ENCODE data around the gene HDAC7.

The HDAC7 gene

GRCh38 chr12:47791351-47791746 lies 28.4 kb downstream of the HDAC7 start:
- no peak for DNase-seq

GRCh38 chr12:47790676-47791350 lies 28.9 kb downstream of the HDAC7 start:
- no peak for DNase-seq

- DNase-seq = no peak
Observed at GRCh38 chr12:47789712-47790489, 29.8 kb downstream of the HDAC7 start.

- DNase-seq = no peak
Observed at GRCh38 chr12:47789141-47789540, 30.6 kb downstream of the HDAC7 start.

DNA sequence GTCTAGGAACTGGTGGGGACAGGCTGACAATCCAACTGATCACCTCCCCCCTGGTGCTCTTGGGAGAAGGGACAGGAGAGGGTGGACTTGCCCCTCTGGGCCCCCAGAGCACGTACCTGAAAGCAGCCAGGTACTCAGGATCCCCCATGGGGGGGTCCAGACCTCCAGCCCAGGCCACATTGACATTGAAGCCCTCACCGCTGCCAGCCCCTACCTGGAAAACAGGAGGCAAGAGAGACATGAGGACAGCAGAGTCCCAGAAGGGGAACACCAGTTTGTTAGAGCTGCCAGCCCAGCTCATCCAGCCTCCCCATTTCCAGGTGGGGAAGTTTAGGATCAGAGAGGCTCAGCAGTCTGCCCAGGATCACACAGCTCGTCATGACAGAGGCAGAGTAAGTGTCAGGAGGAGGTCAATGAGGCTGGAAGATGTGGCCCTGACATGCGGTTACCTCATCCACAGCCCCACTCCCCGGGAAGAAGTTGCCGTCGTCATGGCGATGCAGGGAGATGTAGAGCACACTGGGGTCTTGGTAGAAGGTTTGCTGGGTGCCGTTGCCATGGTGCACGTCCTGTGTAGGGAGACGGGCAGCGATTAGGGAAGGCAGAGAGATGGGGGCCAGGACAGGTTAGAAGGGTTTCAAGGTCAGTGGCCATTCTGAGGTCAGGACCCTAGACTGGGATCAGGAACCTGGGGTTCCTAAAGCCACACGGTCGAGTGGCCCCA lies 31.9 kb downstream of the HDAC7 start:
- DNase-seq = no peak

DNA sequence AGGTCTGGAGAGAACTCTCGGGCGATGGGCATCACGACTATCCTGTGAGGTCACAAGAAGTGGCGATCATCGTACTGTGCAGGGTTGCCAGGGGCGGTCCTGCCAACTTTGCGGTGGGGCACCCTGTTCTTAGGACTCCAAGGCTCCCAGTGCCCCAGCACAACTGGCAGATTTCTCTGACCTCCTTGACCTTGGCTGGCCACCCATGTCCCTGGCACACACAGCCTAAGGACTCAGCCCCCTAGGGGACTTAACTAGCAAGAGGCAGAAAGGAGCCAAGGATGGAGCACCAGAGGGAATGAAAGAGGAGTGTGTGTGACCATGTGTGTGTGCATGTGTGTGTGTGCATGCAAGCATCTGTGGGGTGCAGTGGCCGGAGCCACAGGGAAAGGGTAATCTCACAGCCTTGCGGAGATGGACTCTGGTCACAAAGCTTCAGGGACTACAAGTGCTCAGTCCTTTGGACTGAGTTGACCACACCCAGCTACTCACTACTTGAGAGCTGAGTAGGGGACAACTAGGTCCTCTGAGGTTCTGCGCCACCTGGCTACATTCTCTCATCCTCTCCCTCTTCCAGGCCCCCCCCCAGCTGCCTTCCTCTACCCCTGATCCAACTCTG lies 32.9 kb downstream of the HDAC7 start:
- DNase-seq = no peak

DNA sequence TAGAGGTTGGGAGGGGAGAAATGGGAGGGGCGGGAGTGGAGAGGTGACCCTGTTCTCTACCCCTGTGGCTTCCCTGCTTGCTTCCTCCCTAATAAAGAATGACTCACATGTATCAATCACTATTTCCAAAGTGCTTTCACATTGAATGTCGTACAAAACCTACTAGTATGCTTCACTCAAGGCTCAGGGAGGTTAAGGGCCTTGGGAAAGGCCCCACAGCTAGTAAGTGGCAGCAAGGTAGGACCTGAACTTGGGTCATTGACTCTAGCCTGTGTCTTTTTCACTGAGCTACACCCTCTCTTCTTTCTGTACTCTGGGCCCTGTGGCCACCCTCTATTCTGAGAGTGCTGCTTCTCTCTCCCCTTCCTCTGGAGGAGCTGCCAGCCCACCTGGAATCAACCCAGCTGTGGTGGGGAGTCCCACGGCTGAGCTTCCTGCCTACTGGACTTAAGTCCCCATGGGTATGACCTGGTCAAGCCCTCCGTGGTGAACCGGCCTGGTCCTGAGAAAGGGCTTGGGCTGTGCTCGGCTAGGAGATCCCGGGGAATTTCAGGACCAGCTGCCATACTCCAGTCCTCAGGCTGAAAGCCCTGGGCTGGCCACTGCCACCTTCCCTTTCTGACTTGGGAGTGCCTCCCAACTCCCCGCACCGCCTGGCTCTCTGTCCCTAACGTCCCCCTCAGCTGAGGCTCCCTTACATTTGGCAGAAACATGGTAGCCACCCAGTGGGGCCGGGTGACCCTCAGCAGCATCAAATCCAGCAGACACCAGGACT lies 33.6 kb downstream of the HDAC7 start:
- no peak for DNase-seq

GRCh38 chr12:47785036-47785886 lies 34.4 kb downstream of the HDAC7 start:
- no peak for DNase-seq

DNA sequence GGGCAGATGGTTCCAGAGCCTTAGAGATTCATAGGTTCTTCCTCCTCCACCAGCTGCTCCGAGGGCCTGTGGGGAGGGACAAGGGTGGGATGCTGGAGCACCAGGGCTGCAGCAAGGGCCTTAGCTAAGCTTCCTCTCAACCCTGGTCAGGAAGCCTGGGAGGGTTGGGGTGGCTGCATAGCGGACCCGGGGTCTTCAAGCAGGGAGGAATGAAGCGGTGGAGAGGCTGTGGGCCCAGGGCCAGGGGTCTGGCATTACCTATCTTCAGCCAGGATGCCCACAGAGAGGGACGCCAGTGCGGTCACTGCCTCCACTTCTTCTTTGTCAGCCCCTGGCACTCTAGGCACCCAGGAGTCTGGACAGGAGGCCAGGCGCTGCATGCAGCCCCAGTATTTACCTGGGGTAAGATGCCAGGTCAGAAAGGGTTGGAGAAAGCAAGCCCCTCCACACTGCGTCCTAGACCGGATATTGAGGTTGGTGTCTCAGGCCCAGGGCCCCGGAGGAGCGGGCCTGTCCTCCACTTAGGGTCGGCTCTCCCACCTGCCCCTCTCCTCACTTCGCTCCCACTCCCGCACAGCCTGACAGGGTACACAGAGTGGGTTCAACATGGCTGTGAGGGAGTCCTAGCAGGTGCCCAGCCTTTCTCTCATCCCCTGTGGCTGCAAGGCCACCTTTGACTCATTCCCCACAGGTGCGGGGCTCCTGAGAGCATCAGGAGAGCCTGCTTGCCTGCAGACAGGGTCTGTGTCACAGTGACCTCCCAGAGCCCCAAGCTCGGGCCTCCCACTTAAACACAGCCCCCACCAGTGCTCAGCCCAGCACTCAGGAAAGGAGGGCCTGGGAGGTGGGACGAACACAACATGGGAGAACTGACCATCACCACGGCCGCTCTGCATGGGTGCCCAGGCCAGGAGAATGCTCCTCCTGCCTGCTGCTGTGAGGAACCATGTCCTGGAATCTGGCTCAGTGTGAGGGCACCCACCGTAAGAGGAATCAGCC lies 35.6 kb downstream of the HDAC7 start:
- no peak for DNase-seq

GRCh38 chr12:47783024-47783755 lies 36.5 kb downstream of the HDAC7 start:
- no peak for DNase-seq

- no peak for DNase-seq
Observed at GRCh38 chr12:47782372-47782770, 37.3 kb downstream of the HDAC7 start.

DNA sequence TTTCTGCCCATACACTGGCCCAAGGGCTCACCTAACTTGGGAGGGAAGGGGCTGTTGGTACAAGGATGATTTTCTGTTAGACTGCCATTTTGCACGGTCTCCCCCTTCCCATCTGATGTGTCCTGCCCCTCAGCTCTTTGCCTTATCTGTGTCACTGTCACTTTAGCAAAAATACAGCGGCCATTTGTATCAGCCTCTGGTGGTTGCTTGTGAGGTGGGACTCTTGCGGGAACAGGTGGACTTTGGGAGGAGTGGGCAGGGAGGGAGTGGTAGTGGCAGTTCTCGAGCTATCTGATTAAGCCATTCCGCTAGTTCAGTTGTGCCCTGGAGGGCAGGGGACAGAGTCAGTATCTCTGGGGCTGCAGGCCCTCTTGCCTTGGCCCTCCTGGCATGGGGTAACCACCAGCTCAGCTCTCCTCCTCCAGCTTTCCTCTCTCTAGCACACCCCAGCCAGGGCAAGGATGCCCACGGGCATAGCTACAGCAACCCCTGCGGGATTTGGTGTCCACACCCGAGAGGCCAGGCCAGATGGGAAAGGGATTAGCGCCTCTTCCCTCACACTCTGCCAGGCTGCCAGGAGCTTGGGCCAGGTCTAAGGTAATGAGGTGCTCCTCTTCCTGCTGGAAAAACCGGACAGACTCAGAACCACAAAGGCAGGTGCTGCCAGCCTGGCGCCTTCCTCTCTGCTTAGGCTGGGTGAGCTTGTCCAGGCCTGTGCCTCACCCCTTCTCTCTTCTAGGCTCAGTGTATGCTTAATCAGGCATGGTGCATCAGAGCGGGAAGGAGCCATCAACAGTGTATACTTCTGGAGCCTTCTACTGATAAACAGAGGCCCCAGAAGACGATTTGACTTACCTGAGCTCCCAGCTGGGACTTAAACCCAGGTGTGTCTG lies 38.0 kb downstream of the HDAC7 start:
- DNase-seq = no peak

- no peak for DNase-seq
Observed at GRCh38 chr12:47779943-47780504, 39.7 kb downstream of the HDAC7 start.

GRCh38 chr12:47779301-47779942 lies 40.3 kb downstream of the HDAC7 start:
- no peak for DNase-seq

- no peak for DNase-seq
Observed at GRCh38 chr12:47778881-47779280, 40.8 kb downstream of the HDAC7 start.

DNA sequence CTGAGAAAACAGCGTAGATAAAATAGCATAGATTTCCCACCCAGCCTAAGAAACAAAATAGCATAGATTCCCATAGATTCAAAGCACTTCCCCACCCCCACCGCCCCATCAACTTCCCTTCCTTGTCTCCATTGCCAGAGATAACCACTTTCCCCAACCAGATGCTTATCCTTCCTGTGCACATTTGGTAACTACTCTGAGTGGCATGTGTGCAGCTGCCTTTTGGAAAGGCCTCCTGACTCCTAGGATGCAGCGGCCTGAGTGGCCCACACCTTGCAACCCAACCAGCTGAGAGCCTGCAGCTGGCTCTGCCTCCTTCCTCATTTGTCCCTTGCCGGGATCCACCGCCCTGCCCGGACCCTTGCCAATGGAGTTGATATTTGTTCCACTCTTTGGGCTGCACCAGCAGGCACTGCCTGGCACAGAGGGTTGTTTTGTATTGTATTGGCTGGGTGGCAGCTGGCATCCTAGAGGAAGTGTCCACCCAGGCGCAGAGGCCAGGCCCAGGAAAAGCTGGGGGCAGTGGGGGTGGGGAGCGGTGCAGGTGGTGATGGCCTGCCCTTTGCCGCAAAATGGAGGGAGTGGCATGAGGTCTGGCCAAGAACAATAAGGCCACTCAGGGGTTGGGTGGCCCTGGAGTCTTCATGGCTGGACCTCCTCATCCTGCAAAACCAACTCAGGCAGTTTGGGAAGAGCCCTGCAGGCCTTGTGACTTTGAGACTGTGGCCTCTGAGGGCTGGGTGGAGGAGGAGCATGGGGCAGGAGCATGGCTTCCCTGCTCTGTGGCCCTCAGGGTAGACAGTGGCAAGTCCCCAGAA lies 41.8 kb downstream of the HDAC7 start:
- DNase-seq = no peak

GRCh38 chr12:47777151-47777550 lies 42.6 kb downstream of the HDAC7 start:
- no peak for DNase-seq
